Lower lobe of right lung (tissue), 2 donors: ENCODE data around the gene RILPL1. TPM values are rescaled to one million over a fixed set of nuclear protein-coding genes. Genes with fewer than 3 reads are reported as not detected.
"Not testable (repeated sequence)": the region's sequence is repeated elsewhere in the genome, so short reads cannot be mapped to it uniquely, and the experiment has no call there.

ENCODE experiments used
- ATAC-seq, 2 donors: fragments of 200-7000 bp; cut with Tn5 transposase; one replicate each; pipeline ENCODE4 v1.9.1; 2020 to 2022; ENCODE audit warnings: mild to moderate bottlenecking in 2 of 2, moderate library complexity in 2 of 2
- DNase-seq: peaks from one replicate; pipeline ENCODE4 v3.0.0-alpha.2; 2020
- H3K27ac ChIP-seq: fragments of 200-600 bp; one replicate; pipeline ENCODE4 v1.8.0; 2022
- H3K27me3 ChIP-seq: fragments of 200-600 bp; one replicate; pipeline ENCODE4 v1.8.0; 2022; ENCODE audit warnings: low read depth
- H3K36me3 ChIP-seq: fragments of 200-600 bp; one replicate; pipeline ENCODE4 v1.8.0; 2022; ENCODE audit warnings: mild to moderate bottlenecking
- H3K4me1 ChIP-seq: fragments of 200-600 bp; one replicate; pipeline ENCODE4 v1.8.0; 2022
- H3K4me3 ChIP-seq: fragments of 200-600 bp; one replicate; pipeline ENCODE4 v1.8.0; 2022; ENCODE audit warnings: mild to moderate bottlenecking
- H3K9me3 ChIP-seq: fragments of 200-600 bp; one replicate; pipeline ENCODE4 v1.8.0; 2022
- CTCF ChIP-seq: fragments of 200-600 bp; IDR thresholded peaks from one replicate; pipeline ENCODE4 v1.8.0; 2022; ENCODE audit warnings: antibody characterized with exemption, mild to moderate bottlenecking
- intact Hi-C: fragments of 100-400 bp; cut with DNase I; formaldehyde crosslinking; loops from one replicate; pipeline ENCODE4 v1.11.0; 2022
- total RNA-seq: library from RNA; stranded (reverse); fragmentation: NEBNext Ultra II Directional; extraction: Animal tissue kit (Norgen Biotek cat#: 25700); gene quantifications from one replicate; pipeline ENCODE4 v1.2.1, GENCODE V29; 2021
- donor health status: DM: no; HTN: yes; CAD: no; lungs with severe emphysema.

Gene RILPL1
- total RNA-seq, 1 donor from 2014 or later, result 14.4 TPM

- TF ChIP-seq CTCF, result no peak
- no peak for DNase-seq
- ATAC-seq, result no peak
- Histone ChIP-seq H3K4me1 (no peaks in the 10 kb centered on the region), H3K27me3 (no peaks in the 10 kb centered on the region), H3K9me3 (no peaks in the 10 kb centered on the region), H3K36me3 (no peaks in the 10 kb centered on the region), H3K27ac (no peak overlapping the region), H3K4me3 (no peak overlapping the region)
- intact Hi-C loops, result no loop called here
These were observed 17.2 kb upstream of the RILPL1 start for GRCh38 chr12:123550700-123551099.

- Histone ChIP-seq H3K9me3 (no peaks in the 10 kb centered on the region), H3K27me3 (no peaks in the 10 kb centered on the region), H3K27ac (no peak overlapping the region), H3K4me3 (no peak overlapping the region), H3K4me1 (no peaks in the 10 kb centered on the region), H3K36me3 (no peaks in the 10 kb centered on the region)
- TF ChIP-seq CTCF, result no peak
- intact Hi-C loops, result no loop called here
- DNase-seq (no peak), ATAC-seq (no peak)
These were observed 14.6 kb upstream of the RILPL1 start for GRCh38 chr12:123548107-123548506.

GRCh38 chr12:123546281-123546680 lies 12.8 kb upstream of the RILPL1 start:
- ATAC-seq, result no peak
- no peak for DNase-seq
- H3K9me3 ChIP-seq, result no peaks in the 10 kb centered on the region
- no peak for TF ChIP-seq CTCF
- no peaks in the 10 kb centered on the region for H3K36me3 ChIP-seq
- no peak overlapping the region for H3K27ac ChIP-seq
- no peaks in the 10 kb centered on the region for H3K4me1 ChIP-seq
- H3K4me3 ChIP-seq, result no peak overlapping the region
- H3K27me3 ChIP-seq, result no peaks in the 10 kb centered on the region
- intact Hi-C loops, result no loop called here

- H3K4me3 ChIP-seq, result no peak overlapping the region
- no peak overlapping the region for H3K27ac ChIP-seq
- H3K27me3 ChIP-seq, result no peaks in the 10 kb centered on the region
- no peaks in the 10 kb centered on the region for H3K36me3 ChIP-seq
- DNase-seq (no peak), ATAC-seq (no peak)
- no peaks in the 10 kb centered on the region for H3K9me3 ChIP-seq
- intact Hi-C loops, result no loop called here
- no peaks in the 10 kb centered on the region for H3K4me1 ChIP-seq
- no peak for TF ChIP-seq CTCF
These were observed 10.0 kb upstream of the RILPL1 start for GRCh38 chr12:123543541-123543940.

GRCh38 chr12:123540899-123541662 lies 7.6 kb upstream of the RILPL1 start:
- no peaks in the 10 kb centered on the region for H3K4me1 ChIP-seq
- H3K4me3 ChIP-seq, result no peak overlapping the region
- intact Hi-C loops, result no loop called here
- ATAC-seq (no peak), DNase-seq (no peak)
- H3K27ac ChIP-seq, result no peak overlapping the region
- TF ChIP-seq CTCF, result no peak
- no peaks in the 10 kb centered on the region for H3K9me3 ChIP-seq
- no peaks in the 10 kb centered on the region for H3K36me3 ChIP-seq
- no peaks in the 10 kb centered on the region for H3K27me3 ChIP-seq

- H3K4me3 ChIP-seq, DNase-seq, H3K27me3 ChIP-seq, H3K36me3 ChIP-seq, ATAC-seq, H3K9me3 ChIP-seq, H3K27ac ChIP-seq, intact Hi-C loops: not testable (repeated sequence)
- H3K4me1 ChIP-seq, result peaks cover 28% of the 10 kb centered on the region
These were observed 2.4 kb upstream of the RILPL1 start for GRCh38 chr12:123535952-123536351.
